T-cell (primary cell): ENCODE measurements around the gene NUCB1. TPM values are rescaled to one million over a fixed set of nuclear protein-coding genes. Genes with fewer than 3 reads are reported as not detected.

ENCODE experiments used
- ATAC-seq, 4 experiments: fragments of 200-7000 bp in 3 of 4; fragments of 150-1000 bp in 1 of 4; cut with Tn5 transposase; replicated peaks in 1 of 4; 1 replicate in 3 of 4; 2 replicates in 1 of 4; pipeline ENCODE4 v1.10.0; 2021; ENCODE audit warnings: moderate library complexity in 3 of 4, mild to moderate bottlenecking in 2 of 4, moderate number of reproducible peaks in 1 of 4
- CTCF ChIA-PET, 2 donors: fragments of 300-600 bp; sonication (Branson Sonifier 250); formaldehyde crosslinking; loops; one replicate each; lab custom pipeline; 2022; ENCODE audit warnings: antibody characterized with exemption in 2 of 2; lab: Charles Lee
- POLR2A ChIA-PET, 2 donors: fragments of 300-600 bp; sonication (Branson Sonifier 250); formaldehyde crosslinking; loops; one replicate each; lab custom pipeline; 2022; ENCODE audit warnings: antibody characterized with exemption in 2 of 2; lab: Charles Lee
- DNase-seq, 35 experiments: peaks; one replicate each; pipeline versions ENCODE4 v3.0.0 to v3.0.0-alpha.2; 2013 to 2023
- H3K27ac ChIP-seq: one replicate; pipeline ENCODE4 v1.5.1; 2013; ENCODE audit warnings: low read length
- H3K27me3 ChIP-seq, 2 experiments: replicated peaks in 1 of 2; 1 replicate in 1 of 2; 2 replicates in 1 of 2; pipeline versions ENCODE4 v1.6.1 to v1.7.0; 2013; ENCODE audit warnings: low read length in 1 of 2, mixed read lengths in 1 of 2; ENCODE audit not compliant: control insufficient read depth in 2 of 2, insufficient read depth in 2 of 2; ENCODE audit errors: extremely low read depth in 1 of 2
- H3K36me3 ChIP-seq, 2 donors: 1 replicate in 1 of 2; 2 replicates in 1 of 2; pipeline versions ENCODE4 v1.6.1 to v1.7.0; 2013; ENCODE audit warnings: low read length in 1 of 2; ENCODE audit not compliant: control insufficient read depth in 2 of 2, insufficient read depth in 1 of 2; ENCODE audit errors: extremely low read depth in 1 of 2
- H3K4me1 ChIP-seq, 2 experiments: 1 replicate in 1 of 2; 2 replicates in 1 of 2; pipeline versions ENCODE4 v1.6.1 to v1.7.0; 2013; ENCODE audit warnings: low read length in 2 of 2, mixed read lengths in 1 of 2; ENCODE audit not compliant: insufficient read depth in 2 of 2, control insufficient read depth in 1 of 2; ENCODE audit errors: extremely low read depth in 1 of 2
- H3K4me3 ChIP-seq, 2 donors: 1 replicate in 1 of 2; 2 replicates in 1 of 2; pipeline versions ENCODE4 v1.5.1 to v1.7.0; 2013; ENCODE audit warnings: mild to moderate bottlenecking in 2 of 2, low read length in 1 of 2, moderate library complexity in 1 of 2; ENCODE audit not compliant: control insufficient read depth in 1 of 2; ENCODE audit errors: extremely low read depth in 1 of 2
- H3K9me3 ChIP-seq: 2 replicates; pipeline ENCODE4 v1.7.0; 2013
- H3K27ac Mint-ChIP-seq, 2 donors: one replicate each; pipeline ENCODE4 v1.8.0; 2020 to 2021; ENCODE audit warnings: mild to moderate bottlenecking in 2 of 2, mixed read lengths in 2 of 2
- H3K27me3 Mint-ChIP-seq, 2 donors: one replicate each; pipeline ENCODE4 v1.8.0; 2021 to 2022; ENCODE audit warnings: mixed read lengths in 2 of 2
- H3K36me3 Mint-ChIP-seq: one replicate; pipeline ENCODE4 v1.8.0; 2021; ENCODE audit warnings: mixed read lengths
- H3K4me1 Mint-ChIP-seq, 3 donors: one replicate each; pipeline ENCODE4 v1.8.0; 2020 to 2022; ENCODE audit warnings: mixed read lengths in 3 of 3, mild to moderate bottlenecking in 1 of 3
- H3K4me3 Mint-ChIP-seq, 3 donors: one replicate each; pipeline ENCODE4 v1.8.0; 2020 to 2022; ENCODE audit warnings: mild to moderate bottlenecking in 3 of 3, mixed read lengths in 3 of 3, moderate library complexity in 3 of 3
- H3K9me3 Mint-ChIP-seq, 3 donors: one replicate each; pipeline ENCODE4 v1.8.0; 2020 to 2022; ENCODE audit warnings: mixed read lengths in 3 of 3
- WGBS: methylation state at CpG from one replicate; pipeline ENCODE4 v1.1.5; 2013; ENCODE audit warnings: missing lambda C conversion rate; ENCODE audit not compliant: insufficient coverage; 5-methylcytosine and 5-hydroxymethylcytosine counted together
- total RNA-seq, 35 experiments: library from RNA in 6 of 35; stranded (reverse) in 6 of 35; fragments of 120-200 nt in 1 of 35; gene quantifications; one replicate each; pipeline versions ENCODE4 v1.2.1 to v1.2.4 and lab custom pipeline; 2013 to 2026

The NUCB1 gene
- total RNA-seq, 5 donors from 2014 or later (not counting 1 experiment from before 2014, with no cell fraction given) = 122 to 177 (median 165) TPM

DNA sequence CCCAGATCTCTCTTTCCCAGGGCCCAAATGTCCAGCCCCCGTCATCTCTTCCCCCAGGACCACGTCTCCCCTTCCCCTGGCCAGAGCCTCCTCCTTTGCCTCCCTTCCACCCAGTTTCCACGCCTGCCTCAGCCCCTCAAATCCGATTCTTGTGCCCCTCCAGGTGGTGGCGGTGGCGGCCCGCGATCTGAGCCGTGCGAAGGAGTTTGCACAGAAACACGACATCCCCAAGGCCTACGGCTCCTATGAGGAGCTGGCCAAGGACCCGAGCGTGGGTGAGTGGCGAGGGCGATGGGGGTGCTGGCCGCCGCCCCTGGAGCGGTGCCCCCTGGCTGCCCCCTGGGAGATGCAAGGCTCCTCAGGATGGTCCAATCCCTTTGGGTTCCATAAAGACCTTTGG lies 34.7 kb downstream of the NUCB1 start:
- no peak overlapping the region for H3K27ac ChIP-seq
- WGBS = 97% methylated on average over 19 of the region's 19 CpGs
- Mint-ChIP-seq H3K36me3 (peaks cover 8% of the 10 kb centered on the region), H3K27me3 (peaks cover 0 to 2% of the 10 kb centered on the region in 2 donors), H3K9me3 (no peaks in the 10 kb centered on the region), H3K4me1 (peaks cover 9 to 16% (median 10%) of the 10 kb centered on the region in 3 donors), H3K4me3 (peak overlapping the region in 1 of 3 donors; percentile 8), H3K27ac (no peak overlapping the region)
- no peak overlapping the region for H3K4me3 ChIP-seq
- peaks cover 0 to 4% of the 10 kb centered on the region in 2 experiments for H3K27me3 ChIP-seq
- H3K4me1 ChIP-seq = peaks cover 2 to 16% of the 10 kb centered on the region in 2 experiments
- POLR2A ChIA-PET = no interaction called here
- ATAC-seq = no peak
- H3K9me3 ChIP-seq = no peaks in the 10 kb centered on the region
- DNase-seq = no peak
- CTCF ChIA-PET = interaction anchor here in 1 of 2 donors (0.9 kb wide), 1 partner anchor 63 kb away, joined by 3 read pairs; no protein-coding TSS in a partner anchor
- no peaks in the 10 kb centered on the region for H3K36me3 ChIP-seq

DNA sequence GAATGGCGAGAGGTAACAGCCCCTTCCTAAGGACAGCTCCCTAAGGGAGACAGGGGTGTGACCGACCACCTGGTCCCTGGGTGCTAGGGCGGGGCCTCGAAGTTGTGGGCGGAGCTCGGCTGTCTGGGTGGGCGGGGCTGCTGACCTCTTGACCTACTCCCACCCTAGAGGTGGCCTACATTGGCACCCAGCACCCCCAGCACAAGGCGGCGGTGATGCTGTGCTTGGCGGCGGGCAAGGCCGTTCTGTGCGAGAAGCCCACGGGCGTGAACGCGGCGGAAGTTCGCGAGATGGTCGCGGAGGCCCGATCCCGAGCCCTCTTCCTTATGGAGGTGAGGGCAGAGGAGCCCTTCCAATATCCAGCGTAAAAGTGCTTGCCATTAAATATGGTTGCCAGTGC lies 35.8 kb downstream of the NUCB1 start:
- Mint-ChIP-seq H3K4me1 (peaks cover 9 to 16% (median 10%) of the 10 kb centered on the region in 3 donors), H3K27me3 (peaks cover 0 to 2% of the 10 kb centered on the region in 2 donors), H3K36me3 (peaks cover 13% of the 10 kb centered on the region), H3K27ac (no peak overlapping the region), H3K9me3 (no peaks in the 10 kb centered on the region), H3K4me3 (no peak overlapping the region)
- Histone ChIP-seq H3K9me3 (no peaks in the 10 kb centered on the region), H3K4me3 (no peak overlapping the region), H3K27ac (no peak overlapping the region), H3K4me1 (peaks cover 2 to 16% of the 10 kb centered on the region in 2 experiments), H3K36me3 (no peaks in the 10 kb centered on the region), H3K27me3 (peaks cover 0 to 4% of the 10 kb centered on the region in 2 experiments)
- ATAC-seq (no peak), DNase-seq (no peak)
- 100% methylated on average over 14 of the region's 25 CpGs for WGBS
- ChIA-PET CTCF (no interaction called here), POLR2A (no interaction called here)

DNA sequence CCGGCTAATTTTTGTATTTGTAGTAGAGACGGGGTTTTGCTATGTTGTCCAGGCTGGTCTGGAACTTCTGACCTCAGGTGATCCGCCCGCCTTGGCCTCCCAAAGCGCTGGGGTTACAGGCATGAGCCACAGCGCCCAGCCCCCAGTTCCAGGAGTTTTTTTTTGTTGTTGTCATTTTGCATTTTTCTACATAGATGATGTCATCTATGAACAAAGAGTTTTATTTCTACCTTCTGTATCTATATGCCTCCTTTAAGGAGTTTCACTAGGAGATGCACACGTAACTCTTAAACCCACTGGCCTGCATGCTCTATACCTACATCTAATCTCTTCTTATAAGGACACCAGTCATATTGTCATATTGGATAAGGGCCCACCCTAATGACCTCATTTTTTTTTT lies 38.1 kb downstream of the NUCB1 start:
- WGBS = 100% methylated on average over 1 of the region's 7 CpGs
- POLR2A ChIA-PET = no interaction called here
- no peak for ATAC-seq
- Histone ChIP-seq H3K27me3 (no peaks in the 10 kb centered on the region), H3K27ac (no peak overlapping the region), H3K36me3 (no peaks in the 10 kb centered on the region), H3K4me3 (no peak overlapping the region), H3K4me1 (peaks cover 2 to 9% of the 10 kb centered on the region in 2 experiments), H3K9me3 (no peaks in the 10 kb centered on the region)
- Mint-ChIP-seq H3K27me3 (no peaks in the 10 kb centered on the region), H3K4me1 (peaks cover 7 to 11% (median 7%) of the 10 kb centered on the region in 3 donors), H3K36me3 (peaks cover 19% of the 10 kb centered on the region), H3K4me3 (no peak overlapping the region), H3K9me3 (no peaks in the 10 kb centered on the region), H3K27ac (no peak overlapping the region)
- DNase-seq = no peak
- CTCF ChIA-PET = no interaction called here

DNA sequence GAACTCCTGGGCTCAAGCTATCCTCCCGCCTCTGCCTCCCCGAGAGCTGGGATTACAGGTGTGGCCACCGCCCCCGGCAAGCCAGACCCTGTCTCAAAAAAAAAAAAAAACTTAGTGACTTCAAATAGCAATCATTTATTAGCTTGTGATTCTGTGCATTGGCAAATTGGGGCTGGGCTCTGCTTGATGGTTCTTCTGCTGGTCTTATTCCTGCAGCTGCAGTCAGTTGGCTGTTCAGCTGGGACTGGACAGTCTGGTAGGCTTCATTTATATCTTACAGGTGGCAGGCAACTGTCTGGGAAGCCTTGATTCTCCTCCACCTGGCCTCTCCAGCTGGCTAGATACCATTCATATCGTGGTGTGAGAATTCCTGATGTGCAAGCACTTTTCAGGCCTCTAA lies 40.8 kb downstream of the NUCB1 start:
- POLR2A ChIA-PET = no interaction called here
- Mint-ChIP-seq H3K27ac (no peak overlapping the region), H3K27me3 (no peaks in the 10 kb centered on the region), H3K9me3 (no peaks in the 10 kb centered on the region), H3K36me3 (peaks cover 19% of the 10 kb centered on the region), H3K4me3 (no peak overlapping the region), H3K4me1 (no peaks in the 10 kb centered on the region)
- DNase-seq = no peak
- CTCF ChIA-PET = interaction anchor here (0.6 to 1.3 kb wide), 2 partner anchors 12 to 19 kb away, joined by 5 to 6 read pairs; no protein-coding TSS in a partner anchor
- no peak overlapping the region for H3K27ac ChIP-seq
- H3K27me3 ChIP-seq = no peaks in the 10 kb centered on the region
- H3K9me3 ChIP-seq = no peaks in the 10 kb centered on the region
- H3K36me3 ChIP-seq = no peaks in the 10 kb centered on the region
- H3K4me3 ChIP-seq = no peak overlapping the region
- ATAC-seq = no peak
- 80% methylated on average over 1 of the region's 5 CpGs for WGBS
- H3K4me1 ChIP-seq = no peaks in the 10 kb centered on the region

DNA sequence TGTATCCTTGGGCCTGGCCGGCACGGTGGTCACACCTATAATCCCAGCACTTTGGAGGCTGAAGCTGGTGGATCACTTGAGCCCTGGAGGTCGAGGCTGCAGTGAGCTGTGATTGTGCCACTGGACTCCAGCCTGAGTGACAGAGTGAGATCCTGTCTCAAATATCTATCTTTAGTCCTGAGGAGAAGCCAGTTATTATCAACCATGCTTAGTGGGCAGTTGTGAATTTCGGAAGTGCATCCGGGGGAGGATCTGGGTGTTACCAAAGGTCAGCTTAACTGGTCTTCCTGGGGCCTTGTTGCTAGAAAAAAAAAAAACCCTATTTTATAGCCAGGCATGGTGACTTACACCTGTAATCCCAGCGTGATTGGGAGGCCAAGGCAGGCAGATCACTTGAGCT lies 43.0 kb downstream of the NUCB1 start:
- POLR2A ChIA-PET = no interaction called here
- no peaks in the 10 kb centered on the region for H3K27me3 ChIP-seq

DNA sequence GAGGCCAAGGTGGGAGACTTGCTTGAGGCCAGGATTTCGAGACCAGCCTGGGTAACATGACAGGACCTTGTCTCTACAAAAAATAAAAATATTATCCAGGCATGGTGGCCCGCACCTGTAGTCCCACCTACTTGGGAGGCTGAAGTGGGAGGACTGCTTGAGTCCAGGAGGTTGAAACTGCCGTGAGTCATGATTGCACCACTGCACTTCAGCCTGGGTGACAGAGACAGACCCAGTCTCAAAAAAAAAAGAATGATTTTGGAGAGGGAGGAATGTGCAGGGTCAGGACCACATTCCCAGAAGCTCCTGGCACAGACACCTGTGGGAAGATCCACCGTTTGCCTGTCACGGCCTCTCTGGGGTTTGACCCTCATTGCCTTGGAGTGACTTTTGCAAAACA lies 45.3 kb downstream of the NUCB1 start:
- no peak overlapping the region for H3K27ac Mint-ChIP-seq
- Histone ChIP-seq H3K4me3 (no peak overlapping the region), H3K27me3 (no peaks in the 10 kb centered on the region), H3K4me1 (no peaks in the 10 kb centered on the region), H3K36me3 (no peaks in the 10 kb centered on the region), H3K27ac (no peak overlapping the region), H3K9me3 (no peaks in the 10 kb centered on the region)
- ChIA-PET CTCF (no interaction called here), POLR2A (no interaction called here)
- ATAC-seq = no peak
- DNase-seq = no peak
- peaks cover 10% of the 10 kb centered on the region for H3K36me3 Mint-ChIP-seq
- H3K4me1 Mint-ChIP-seq = no peaks in the 10 kb centered on the region
- no peak overlapping the region for H3K4me3 Mint-ChIP-seq
- peaks cover 0 to 2% (median 0%) of the 10 kb centered on the region in 3 donors for H3K9me3 Mint-ChIP-seq
- 98% methylated on average over 4 of the region's 5 CpGs for WGBS
- no peaks in the 10 kb centered on the region for H3K27me3 Mint-ChIP-seq

More for the DNA sequence above, 43.0 kb downstream of the NUCB1 start:
- no peaks in the 10 kb centered on the region for H3K36me3 ChIP-seq
- Mint-ChIP-seq H3K4me1 (no peaks in the 10 kb centered on the region), H3K9me3 (peaks cover 0 to 2% (median 0%) of the 10 kb centered on the region in 3 donors), H3K36me3 (peaks cover 16% of the 10 kb centered on the region), H3K27ac (no peak overlapping the region), H3K4me3 (no peak overlapping the region), H3K27me3 (no peaks in the 10 kb centered on the region)
- WGBS = 72% methylated on average over 4 of the region's 6 CpGs
- no peak overlapping the region for H3K4me3 ChIP-seq
- H3K4me1 ChIP-seq = no peaks in the 10 kb centered on the region
- ATAC-seq (no peak), DNase-seq (no peak)
- CTCF ChIA-PET = no interaction called here
- H3K27ac ChIP-seq = no peak overlapping the region
- H3K9me3 ChIP-seq = no peaks in the 10 kb centered on the region

DNA sequence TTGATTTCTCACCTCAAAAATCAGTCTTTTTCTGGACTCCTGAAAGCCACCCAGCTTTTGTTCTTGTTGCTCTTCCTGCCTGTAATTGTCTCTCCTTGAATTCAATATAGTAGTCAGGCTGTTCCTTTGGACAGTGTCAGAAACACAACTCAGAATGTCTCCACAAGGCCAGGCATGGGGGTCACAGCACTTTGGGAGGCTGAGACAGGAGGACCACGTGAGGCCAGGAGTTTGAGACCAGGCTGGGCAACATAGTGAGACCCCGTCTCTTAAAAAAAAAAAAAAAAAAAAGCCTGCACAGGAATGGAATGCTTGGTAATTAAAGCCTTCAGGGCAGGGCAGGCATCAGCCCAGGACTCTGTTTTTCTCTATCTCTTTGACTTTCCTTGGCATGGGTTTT lies 45.7 kb downstream of the NUCB1 start:
- ATAC-seq (no peak), DNase-seq (no peak)
- no peak overlapping the region for H3K27ac ChIP-seq
- ChIA-PET CTCF (no interaction called here), POLR2A (no interaction called here)
- H3K36me3 ChIP-seq = no peaks in the 10 kb centered on the region
- H3K27me3 ChIP-seq = no peaks in the 10 kb centered on the region
- Mint-ChIP-seq H3K4me3 (no peak overlapping the region), H3K27me3 (no peaks in the 10 kb centered on the region), H3K4me1 (no peaks in the 10 kb centered on the region), H3K9me3 (peaks cover 0 to 2% (median 0%) of the 10 kb centered on the region in 3 donors), H3K36me3 (peaks cover 6% of the 10 kb centered on the region), H3K27ac (no peak overlapping the region)
- WGBS = 83% methylated on average over 1 of the region's 2 CpGs
- no peaks in the 10 kb centered on the region for H3K4me1 ChIP-seq
- H3K4me3 ChIP-seq = no peak overlapping the region
- H3K9me3 ChIP-seq = no peaks in the 10 kb centered on the region
